PFSK-1 (cell line): ENCODE data around the gene TCP11L1. TPM values are rescaled to one million over a fixed set of nuclear protein-coding genes. Genes with fewer than 3 reads are reported as not detected.

Experiments
- FOXP2 ChIP-seq: optimal IDR thresholded peaks from 2 replicates; pipeline ENCODE3; 2011; ENCODE audit warnings: borderline replicate concordance, control low read depth, inconsistent platforms; ENCODE audit not compliant: insufficient read depth; ENCODE audit errors: extremely low read length, extremely low read depth
- POLR2AphosphoS5 ChIP-seq: IDR thresholded peaks from 2 replicates; pipeline ENCODE4 v1.6.1; 2012; ENCODE audit warnings: low read depth, mild to moderate bottlenecking, control low read depth, low read length, moderate library complexity
- SIN3A ChIP-seq: IDR thresholded peaks from 2 replicates; pipeline ENCODE4 v1.6.1; 2012; ENCODE audit warnings: mild to moderate bottlenecking, low read length, moderate library complexity, borderline replicate concordance; ENCODE audit not compliant: insufficient read depth
- TAF1 ChIP-seq: IDR thresholded peaks from 2 replicates; pipeline ENCODE4 v1.6.1; 2012; ENCODE audit warnings: low read length, control low read depth, borderline replicate concordance; ENCODE audit not compliant: insufficient read depth
- polyA plus RNA-seq: library from polyadenylated mRNA; unstranded; fragments of >200 nt; gene quantifications from one replicate; pipeline ENCODE4 v1.2.1, GENCODE V29; 2012; ENCODE audit warnings: low read depth, missing spikeins; ENCODE audit not compliant: insufficient read length
- TF ChIP-seq, protein P1 (sequence below), 2 experiments: IDR thresholded peaks; 2 replicates each; pipeline versions ENCODE4 v1.6.1 to v1.8.0; 2011 to 2012; ENCODE audit warnings: low read depth in 2 of 2, low read length in 2 of 2, control low read depth in 1 of 2, inconsistent platforms in 1 of 2, mild to moderate bottlenecking in 1 of 2, moderate library complexity in 1 of 2; ENCODE audit not compliant: insufficient read depth in 1 of 2

The TCP11L1 gene, protein sequence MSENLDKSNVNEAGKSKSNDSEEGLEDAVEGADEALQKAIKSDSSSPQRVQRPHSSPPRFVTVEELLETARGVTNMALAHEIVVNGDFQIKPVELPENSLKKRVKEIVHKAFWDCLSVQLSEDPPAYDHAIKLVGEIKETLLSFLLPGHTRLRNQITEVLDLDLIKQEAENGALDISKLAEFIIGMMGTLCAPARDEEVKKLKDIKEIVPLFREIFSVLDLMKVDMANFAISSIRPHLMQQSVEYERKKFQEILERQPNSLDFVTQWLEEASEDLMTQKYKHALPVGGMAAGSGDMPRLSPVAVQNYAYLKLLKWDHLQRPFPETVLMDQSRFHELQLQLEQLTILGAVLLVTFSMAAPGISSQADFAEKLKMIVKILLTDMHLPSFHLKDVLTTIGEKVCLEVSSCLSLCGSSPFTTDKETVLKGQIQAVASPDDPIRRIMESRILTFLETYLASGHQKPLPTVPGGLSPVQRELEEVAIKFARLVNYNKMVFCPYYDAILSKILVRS
- 5.3 TPM for polyA plus RNA-seq

DNA sequence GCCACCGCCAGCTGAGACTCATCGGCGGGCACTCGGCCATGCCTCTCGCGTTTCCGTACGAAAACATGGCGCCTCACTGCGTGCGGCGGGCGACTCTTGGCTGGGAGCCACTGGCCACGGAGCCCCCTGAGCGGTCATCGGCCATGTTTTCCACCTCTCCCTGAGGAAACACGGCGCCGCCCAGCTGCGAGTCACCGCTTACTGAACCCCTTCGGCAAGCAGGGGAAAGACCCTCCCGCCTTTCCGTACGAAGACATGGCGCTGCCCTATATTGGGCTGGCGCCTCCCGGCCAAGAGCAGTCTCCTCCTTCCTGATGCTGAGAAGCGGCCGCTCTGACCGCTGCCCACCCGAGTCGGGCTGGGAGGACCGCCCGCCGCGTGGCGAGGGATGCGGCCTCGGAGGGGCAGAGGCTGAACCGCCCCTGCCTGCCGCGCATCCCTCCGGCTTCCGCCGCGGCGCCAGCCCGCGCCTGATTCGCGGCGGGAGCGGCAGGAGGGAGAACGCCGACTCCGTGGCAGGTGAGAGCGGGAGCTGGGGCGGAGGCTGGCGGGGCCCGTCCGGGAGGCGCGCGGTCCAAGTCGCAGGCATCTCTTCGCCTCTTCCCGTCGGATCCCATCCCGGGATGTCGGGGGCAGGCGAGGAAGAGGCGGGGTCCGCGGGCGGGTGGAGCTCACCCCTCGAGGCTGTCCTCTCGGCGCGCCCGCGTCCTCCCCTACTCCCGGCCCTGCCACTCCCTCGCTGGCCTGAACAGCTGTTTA lies at the start of gene TCP11L1:
Gene TCP11L1, plus strand, starts transcription at position 299 of the 759 bp plus-strand sequence. CDS start 4,202 bp downstream, outside the sequence.
- TF ChIP-seq FOXP2 (peak; percentile 33), POLR2AphosphoS5 (no peak; the same call in 1 of the 2 replicates)

DNA sequence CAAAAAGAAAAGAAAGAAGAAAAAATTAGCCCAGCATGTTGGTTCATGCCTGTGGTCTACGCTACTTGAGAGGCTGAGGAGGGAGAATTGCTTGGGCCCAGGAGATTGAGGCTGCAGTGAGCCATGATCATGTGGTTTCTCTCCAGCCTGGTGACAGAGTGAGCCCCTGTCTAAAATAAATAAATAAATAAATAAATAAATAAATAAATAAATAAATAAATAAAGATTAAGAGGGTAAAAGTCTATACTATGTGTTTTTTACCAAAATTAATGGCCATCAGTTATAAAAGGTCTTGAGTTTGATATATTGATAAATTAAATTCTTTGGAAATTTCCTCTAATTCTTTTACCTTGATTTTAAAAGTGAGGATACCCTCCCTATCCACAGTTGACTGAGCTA lies 48.9 kb upstream of the TCP11L1 start:
- TF ChIP-seq SIN3A (no peak), TAF1 (no peak), FOXP2 (no peak), POLR2AphosphoS5 (no peak)
- TF ChIP-seq, protein P1, sequence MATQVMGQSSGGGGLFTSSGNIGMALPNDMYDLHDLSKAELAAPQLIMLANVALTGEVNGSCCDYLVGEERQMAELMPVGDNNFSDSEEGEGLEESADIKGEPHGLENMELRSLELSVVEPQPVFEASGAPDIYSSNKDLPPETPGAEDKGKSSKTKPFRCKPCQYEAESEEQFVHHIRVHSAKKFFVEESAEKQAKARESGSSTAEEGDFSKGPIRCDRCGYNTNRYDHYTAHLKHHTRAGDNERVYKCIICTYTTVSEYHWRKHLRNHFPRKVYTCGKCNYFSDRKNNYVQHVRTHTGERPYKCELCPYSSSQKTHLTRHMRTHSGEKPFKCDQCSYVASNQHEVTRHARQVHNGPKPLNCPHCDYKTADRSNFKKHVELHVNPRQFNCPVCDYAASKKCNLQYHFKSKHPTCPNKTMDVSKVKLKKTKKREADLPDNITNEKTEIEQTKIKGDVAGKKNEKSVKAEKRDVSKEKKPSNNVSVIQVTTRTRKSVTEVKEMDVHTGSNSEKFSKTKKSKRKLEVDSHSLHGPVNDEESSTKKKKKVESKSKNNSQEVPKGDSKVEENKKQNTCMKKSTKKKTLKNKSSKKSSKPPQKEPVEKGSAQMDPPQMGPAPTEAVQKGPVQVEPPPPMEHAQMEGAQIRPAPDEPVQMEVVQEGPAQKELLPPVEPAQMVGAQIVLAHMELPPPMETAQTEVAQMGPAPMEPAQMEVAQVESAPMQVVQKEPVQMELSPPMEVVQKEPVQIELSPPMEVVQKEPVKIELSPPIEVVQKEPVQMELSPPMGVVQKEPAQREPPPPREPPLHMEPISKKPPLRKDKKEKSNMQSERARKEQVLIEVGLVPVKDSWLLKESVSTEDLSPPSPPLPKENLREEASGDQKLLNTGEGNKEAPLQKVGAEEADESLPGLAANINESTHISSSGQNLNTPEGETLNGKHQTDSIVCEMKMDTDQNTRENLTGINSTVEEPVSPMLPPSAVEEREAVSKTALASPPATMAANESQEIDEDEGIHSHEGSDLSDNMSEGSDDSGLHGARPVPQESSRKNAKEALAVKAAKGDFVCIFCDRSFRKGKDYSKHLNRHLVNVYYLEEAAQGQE (IDR thresholded peaks at IDR 0.05; ENCODE audit: insufficient read depth in 1 of 2, low read depth in 2 of 2, low read length in 2 of 2): no peak

DNA sequence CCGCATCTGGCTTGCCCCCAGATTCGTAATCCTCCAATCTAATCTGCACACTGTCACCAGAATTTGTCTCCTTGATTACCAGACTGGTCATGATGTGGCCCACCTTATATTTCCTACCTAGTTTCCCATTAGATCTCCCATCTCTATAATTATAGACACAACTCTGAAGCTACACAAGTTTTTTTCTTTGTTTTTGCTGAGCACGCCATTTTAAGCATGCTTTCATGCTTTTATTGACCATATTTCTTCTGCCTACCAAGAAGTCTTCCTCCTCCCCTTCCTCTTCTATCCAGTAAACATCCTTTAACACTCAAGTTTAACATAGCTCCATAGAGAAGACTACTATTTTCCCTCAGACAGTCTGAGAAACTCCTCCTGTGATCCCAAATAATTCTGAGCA lies 47.9 kb upstream of the TCP11L1 start:
- no peak for TF ChIP-seq SIN3A
- no peak for TF ChIP-seq TAF1
- TF ChIP-seq POLR2AphosphoS5: no peak
- TF ChIP-seq, protein P1 (IDR thresholded peaks at IDR 0.05; ENCODE audit: insufficient read depth in 1 of 2, low read depth in 2 of 2, low read length in 2 of 2): no peak
- no peak for TF ChIP-seq FOXP2

DNA sequence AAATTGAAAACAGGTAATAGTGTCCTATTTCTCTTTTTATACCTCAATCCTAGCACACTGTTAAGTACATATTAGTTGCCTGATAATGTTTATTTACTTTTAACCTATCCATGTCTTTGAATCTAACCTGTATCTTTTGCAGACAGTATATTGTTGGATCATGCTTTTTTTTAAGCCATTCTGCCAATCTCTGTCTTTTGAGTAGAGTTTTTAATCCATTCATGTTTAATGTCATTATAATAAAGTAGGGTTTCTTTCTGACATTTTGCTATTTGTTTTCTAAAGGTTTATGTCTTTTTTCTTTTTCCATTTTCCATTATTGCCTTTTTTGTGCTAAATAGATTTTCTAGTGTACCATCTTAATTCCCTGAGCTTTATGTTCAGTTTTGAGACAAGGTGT lies 47.5 kb upstream of the TCP11L1 start:
- TF ChIP-seq FOXP2: no peak
- no peak for TF ChIP-seq TAF1
- TF ChIP-seq, protein P1 (IDR thresholded peaks at IDR 0.05; ENCODE audit: insufficient read depth in 1 of 2, low read depth in 2 of 2, low read length in 2 of 2): no peak
- TF ChIP-seq SIN3A: no peak
- TF ChIP-seq POLR2AphosphoS5: no peak

DNA sequence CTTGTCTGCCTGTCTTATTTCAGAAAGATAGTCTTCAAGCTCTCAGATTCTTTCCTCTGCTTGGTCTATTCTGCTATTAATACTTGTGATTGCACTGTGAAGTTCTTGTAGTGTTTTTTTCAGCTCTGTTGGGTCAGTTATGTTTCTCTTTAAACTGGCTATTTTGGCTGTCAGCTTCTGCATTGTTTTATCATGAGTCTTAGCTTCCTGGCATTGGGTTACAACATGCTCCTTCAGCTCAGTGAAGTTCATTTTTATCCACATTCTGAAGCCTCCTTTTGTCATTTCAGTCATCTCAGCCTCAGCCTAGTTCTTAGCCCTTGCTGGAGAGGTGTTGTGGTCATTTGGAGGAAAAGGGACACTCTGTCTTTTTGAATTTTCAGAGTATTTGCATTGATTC lies 39.2 kb upstream of the TCP11L1 start:
- TF ChIP-seq SIN3A (no peak), TAF1 (no peak), POLR2AphosphoS5 (no peak), FOXP2 (no peak)
- TF ChIP-seq, protein P1 (IDR thresholded peaks at IDR 0.05; ENCODE audit: insufficient read depth in 1 of 2, low read depth in 2 of 2, low read length in 2 of 2): no peak
